ENCODE results near the gene CNPY1. TPM values are rescaled to one million over a fixed set of nuclear protein-coding genes. Genes with fewer than 3 reads are reported as not detected.

The CNPY1 gene
- total and polyA plus RNA-seq, 9 of the 15 experiments (the other 6 are each of a cell fraction or from before 2014, with no cell fraction given), result not detected

DNA sequence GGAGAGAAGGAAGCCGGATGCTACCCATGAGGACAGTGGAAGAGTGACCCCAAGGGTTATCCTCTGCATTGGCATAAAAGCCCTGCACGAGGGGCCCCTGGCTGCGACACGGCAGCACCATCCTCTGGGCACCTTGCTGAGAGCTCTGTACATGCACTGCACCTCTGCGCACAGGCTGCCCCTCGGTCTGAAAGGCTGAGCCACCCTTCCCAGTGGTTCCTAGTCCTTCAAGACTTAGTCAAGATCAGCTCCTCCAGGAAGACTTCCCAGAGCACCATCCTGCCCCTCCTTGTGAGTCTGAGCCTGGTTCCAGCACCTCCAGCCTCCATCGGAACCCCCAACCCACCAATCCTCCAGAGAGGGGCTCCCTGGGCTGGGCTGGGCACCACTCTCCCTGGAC, 37.9 kb upstream of the CNPY1 start:
- H3K4me1 ChIP-seq (replicated peaks in 1 of 2; ENCODE audit: control insufficient read depth in 2 of 2, insufficient read depth in 2 of 2, low read length in 2 of 2), result peaks cover 5 to 9% of the 10 kb centered on the region in 2 experiments; a peak in 3 of 5 replicates
- CTCF ChIA-PET (ENCODE audit: low intra/inter-chr PET ratio), result no interaction called here
- H3K9me3 ChIP-seq (replicated peaks; ENCODE audit: control insufficient read depth, insufficient read depth, low read depth, low read length), result no peaks in the 10 kb centered on the region
- no peaks in the 10 kb centered on the region for H4K20me1 ChIP-seq (replicated peaks; ENCODE audit: control insufficient read depth, insufficient read depth, low read length)
- H3K9ac ChIP-seq (ENCODE audit: insufficient read depth in 1 of 2, low read depth in 2 of 2, low read length in 2 of 2), result no peak overlapping the region
- intact Hi-C loops (cut with micrococcal nuclease) (no loop called here), in situ Hi-C loops (cut with MboI) (no loop called here)
- no peak overlapping the region for H3K4me2 ChIP-seq (ENCODE audit: insufficient read depth, low read length)
- no peak overlapping the region for H3K4me3 ChIP-seq
- H3K79me2 ChIP-seq (ENCODE audit: control insufficient read depth, insufficient read depth, low read length), result no peaks in the 10 kb centered on the region
- ATAC-seq (no peak), FAIRE-seq (no peak), DNase-seq (ENCODE audit: extremely low read depth in 1 of 4, low spot score in 3 of 4) (no peak)
- BruUV-seq (replicated peaks), result no TSS peak
- H3K27me3 ChIP-seq (ENCODE audit: control insufficient read depth in 2 of 2, insufficient read depth in 2 of 2, low read length in 2 of 2), result peaks cover 67 to 93% of the 10 kb centered on the region in 2 experiments
- H3K36me3 ChIP-seq (ENCODE audit: control insufficient read depth, insufficient read depth, low read length), result no peaks in the 10 kb centered on the region
- H3K27ac ChIP-seq (ENCODE audit: extremely low read depth, low read depth, low read length), result no peak overlapping the region
- H3K9me1 ChIP-seq (ENCODE audit: control insufficient read depth, insufficient read depth, low read length), result no peaks in the 10 kb centered on the region
- WGBS (ENCODE audit: insufficient coverage, low coverage, missing lambda C conversion rate), result 13% methylated on average over 7 of the region's 7 CpGs
- POLR2A ChIA-PET, result interaction anchor here (0.6 to 1.0 kb wide), 4 partner anchors 8 to 650 kb away, joined by 3 to 5 read pairs (median 3); no protein-coding TSS in a partner anchor
- no peak overlapping the region for H2AFZ ChIP-seq (ENCODE audit: low read depth, low read length)
- TF ChIP-seq CTCFL (IDR thresholded peaks at IDR 0.05; ENCODE audit: borderline replicate concordance, insufficient read depth, low read depth, low read length, poor library complexity, severe bottlenecking) (no peak), ELK1 (CRISPR knock-in tag; IDR thresholded peaks at IDR 0.05) (no peak), STAG1 (CRISPR knock-in tag; IDR thresholded peaks at IDR 0.05; ENCODE audit: borderline replicate concordance) (no peak), DPF2 (IDR thresholded peaks at IDR 0.05) (no peak), NFIC (IDR thresholded peaks at IDR 0.05) (no peak), AFF1 (IDR thresholded peaks at IDR 0.05; ENCODE audit: low read depth in 1 of 2, partially characterized antibody in 2 of 2) (no peak), ZNF282 (CRISPR knock-in tag; IDR thresholded peaks at IDR 0.05) (no peak), THRAP3 (IDR thresholded peaks at IDR 0.05; ENCODE audit: borderline replicate concordance) (no peak), DLX4 (CRISPR knock-in tag; IDR thresholded peaks at IDR 0.05) (no peak), SAFB2 (IDR thresholded peaks at IDR 0.05; ENCODE audit: borderline replicate concordance, low read depth, low read length, severe bottlenecking) (no peak), TAF7 (tag; IDR thresholded peaks at IDR 0.05) (no peak), POLR3A (IDR thresholded peaks at IDR 0.05; ENCODE audit: borderline replicate concordance, extremely low read depth, insufficient read depth, insufficient read length) (no peak), ZNF280B (CRISPR knock-in tag; IDR thresholded peaks at IDR 0.05) (no peak)

All from K562 (cell line).